ENCODE results near the gene RPS6KA3. TPM values are rescaled to one million over a fixed set of nuclear protein-coding genes. Genes with fewer than 3 reads are reported as not detected.

The RPS6KA3 gene
- total and polyA plus RNA-seq, 2 of the 8 experiments (the other 6 are each of a cell fraction or from before 2014, with no cell fraction given) = 7.1 to 13.0 TPM

DNA sequence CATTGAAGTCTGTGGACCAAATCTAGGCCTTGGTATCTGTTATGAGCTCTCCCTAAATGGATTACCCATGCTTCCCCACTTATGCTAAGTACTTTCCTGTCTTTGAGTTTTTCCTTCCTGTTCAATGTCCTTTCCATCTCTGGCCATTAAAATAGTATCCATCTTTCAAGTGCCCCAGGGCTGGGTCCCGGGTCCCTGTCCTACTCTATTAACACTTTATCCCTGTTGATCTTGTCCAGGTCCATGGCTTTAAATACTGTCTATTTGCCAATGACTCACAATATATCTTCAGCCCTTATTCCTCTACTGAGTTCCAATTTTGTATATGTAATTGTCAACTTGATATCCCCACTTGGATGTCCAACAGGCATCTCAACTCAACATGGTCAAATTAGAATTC is 17.7 kb upstream of the RPS6KA3 start (continued):
- TF ChIP-seq EZH2 (IDR thresholded peaks at IDR 0.05; ENCODE audit: low read depth, low read length, severe bottlenecking) (no peak), TBP (IDR thresholded peaks at IDR 0.05; ENCODE audit: low read depth, low read length) (no peak), CEBPB (IDR thresholded peaks at IDR 0.05; ENCODE audit: low read depth, low read length) (no peak), GTF2F1 (IDR thresholded peaks at IDR 0.05; ENCODE audit: borderline replicate concordance, low read depth, low read length) (no peak), MAFK (IDR thresholded peaks at IDR 0.05; ENCODE audit: low read depth, low read length) (no peak), SP2 (IDR thresholded peaks at IDR 0.05; ENCODE audit: low read length) (no peak)
